HG03135 (cell line): ENCODE measurements around the gene CNPY1.

ENCODE experiments used
- ATAC-seq: cut with Tn5 transposase; IDR thresholded peaks from one replicate; pipeline ENCODE4 v1.9.1; 2021; ENCODE audit warnings: mild to moderate bottlenecking, moderate library complexity; ENCODE audit not compliant: unreplicated experiment

CNPY1 gene

DNA sequence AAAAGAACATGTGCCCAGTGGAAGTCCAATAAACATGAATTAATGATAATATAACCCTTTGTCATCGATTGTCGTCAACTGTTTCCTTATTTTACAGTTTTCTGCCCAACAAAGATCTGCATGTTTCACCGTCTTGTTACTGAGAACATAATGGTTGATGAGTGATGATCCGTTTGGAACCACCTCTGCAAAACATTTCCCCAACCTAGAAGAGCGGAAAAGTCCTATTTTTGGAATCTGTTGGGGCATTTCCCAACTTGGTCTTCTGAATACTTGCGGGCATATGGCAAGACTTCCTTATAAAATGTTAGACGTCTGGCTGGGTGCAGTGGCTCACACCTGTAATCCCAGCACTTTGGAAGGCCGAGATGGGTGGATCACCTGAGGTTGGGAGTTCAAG is 32.1 kb downstream of the CNPY1 start:
- ATAC-seq: no peak

- ATAC-seq: no peak
Measured at GRCh38 chr7:155513543-155514285, 32.6 kb downstream of the CNPY1 start.

DNA sequence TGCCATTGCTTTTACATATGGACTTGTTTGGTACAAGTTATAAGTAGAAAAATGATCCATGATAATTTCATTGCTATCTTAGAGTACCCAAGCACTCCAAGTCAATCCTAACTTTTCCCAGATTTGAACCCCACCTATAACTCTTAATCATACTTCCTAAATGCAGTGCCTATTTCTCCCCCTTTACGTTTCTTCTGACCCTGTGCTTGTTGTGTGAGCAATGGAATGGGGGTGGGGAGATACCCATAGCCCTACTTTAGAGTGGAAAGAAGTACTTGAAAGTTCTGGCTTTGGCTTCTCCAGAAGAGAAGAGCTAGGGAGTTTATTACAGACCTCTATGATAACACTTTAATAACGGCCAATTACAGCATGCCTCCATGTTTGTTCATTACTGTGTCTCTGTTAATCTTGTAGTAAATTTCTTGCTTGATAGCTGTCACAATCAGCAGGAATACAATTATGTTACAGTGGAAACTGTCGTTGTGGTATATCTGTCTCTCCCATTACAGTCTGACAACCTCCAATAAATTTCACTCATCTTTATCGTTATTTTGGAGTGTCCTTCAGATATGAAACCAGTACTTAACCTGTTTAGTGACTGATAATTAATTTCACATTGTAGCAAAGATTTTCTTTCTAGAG is 34.0 kb downstream of the CNPY1 start:
- ATAC-seq: no peak

DNA sequence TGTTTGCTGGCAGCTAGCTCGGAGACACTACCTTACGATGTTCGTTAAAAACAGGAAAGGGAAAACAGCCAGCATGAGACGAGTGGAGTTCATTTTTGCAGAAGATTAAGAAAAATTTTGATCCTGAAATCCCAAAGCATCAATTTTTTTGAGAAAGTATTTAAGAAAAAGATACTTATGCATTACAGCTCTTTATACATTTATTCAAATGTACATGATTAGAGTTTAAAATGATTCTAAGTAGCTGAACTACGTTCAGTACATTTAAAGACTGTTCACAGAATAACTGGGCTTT is 34.7 kb downstream of the CNPY1 start:
- ATAC-seq: no peak

DNA sequence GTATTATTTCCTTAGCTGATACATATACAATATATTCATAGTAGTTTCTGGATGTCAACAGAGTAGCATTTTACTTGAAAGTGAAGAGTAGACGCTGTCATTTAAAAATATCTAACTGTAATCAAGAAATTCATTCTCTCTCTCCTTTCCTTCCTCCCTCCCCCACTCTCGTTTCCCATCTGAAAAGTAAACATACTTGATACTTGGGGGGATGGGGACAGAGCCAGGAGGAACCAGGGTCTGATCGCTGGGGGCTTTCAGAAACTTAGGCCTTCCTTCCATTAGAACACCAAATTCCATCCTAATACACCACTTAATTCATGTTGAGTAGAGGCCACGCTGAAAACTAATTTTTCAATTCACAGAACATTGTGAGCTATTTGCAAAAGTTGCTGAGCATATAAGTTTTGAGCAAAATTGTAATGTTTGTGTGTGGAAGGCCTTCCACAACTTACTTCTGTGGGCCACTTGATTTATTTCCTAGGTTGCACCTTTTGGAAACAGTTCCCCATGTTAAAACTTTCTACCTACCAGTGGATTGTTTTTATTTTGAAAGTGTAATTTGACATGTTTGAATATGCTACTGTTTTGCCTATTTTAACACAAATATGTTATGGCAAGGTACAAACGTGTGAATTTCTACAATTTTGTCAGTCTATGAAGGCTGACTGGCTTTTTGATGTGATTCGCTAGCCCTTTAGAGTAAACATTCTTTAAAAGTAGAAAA is 35.2 kb downstream of the CNPY1 start:
- no peak for ATAC-seq

DNA sequence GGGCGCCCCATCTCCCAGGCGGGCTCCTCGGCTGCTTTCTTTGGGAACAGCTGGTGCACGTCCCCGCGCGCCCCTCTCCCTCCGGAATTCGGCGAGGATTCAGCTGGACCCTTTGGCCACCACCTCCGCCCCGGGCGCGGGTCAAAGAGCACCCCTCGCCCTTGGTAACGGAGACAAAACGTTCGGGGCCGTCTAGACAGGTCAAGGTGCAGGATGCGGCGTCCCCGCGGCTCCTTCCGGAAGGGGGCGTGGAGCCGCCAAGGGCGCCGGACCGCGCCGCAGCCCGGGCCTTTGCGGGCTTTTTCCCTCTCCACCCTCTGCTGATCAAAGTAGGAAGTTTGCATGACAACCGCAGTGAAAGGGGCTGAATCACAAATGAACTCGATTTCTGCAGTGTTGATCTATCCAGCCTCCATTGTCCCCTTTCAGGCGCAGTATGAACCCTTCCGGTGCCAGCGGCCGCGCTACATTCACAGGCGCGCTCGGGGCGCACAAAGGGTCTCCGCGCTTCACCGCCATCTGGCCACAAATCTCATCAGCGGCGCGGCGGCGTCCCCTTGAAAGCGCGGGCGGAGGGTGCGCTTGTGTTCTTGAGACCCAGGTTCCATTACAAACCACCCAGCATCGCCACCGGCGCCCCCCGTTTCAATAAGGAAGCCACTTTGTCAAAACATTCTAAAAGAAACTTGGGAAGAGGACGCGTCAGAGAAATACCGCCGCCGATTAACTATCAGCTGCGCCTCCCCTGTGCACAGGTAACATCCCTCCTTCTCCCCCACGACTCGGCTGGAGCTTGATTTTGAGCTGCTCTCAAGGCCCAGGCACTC is 36.4 kb downstream of the CNPY1 start:
- ATAC-seq: no peak

GRCh38 chr7:155509359-155509724 is 37.0 kb downstream of the CNPY1 start:
- ATAC-seq: no peak

DNA sequence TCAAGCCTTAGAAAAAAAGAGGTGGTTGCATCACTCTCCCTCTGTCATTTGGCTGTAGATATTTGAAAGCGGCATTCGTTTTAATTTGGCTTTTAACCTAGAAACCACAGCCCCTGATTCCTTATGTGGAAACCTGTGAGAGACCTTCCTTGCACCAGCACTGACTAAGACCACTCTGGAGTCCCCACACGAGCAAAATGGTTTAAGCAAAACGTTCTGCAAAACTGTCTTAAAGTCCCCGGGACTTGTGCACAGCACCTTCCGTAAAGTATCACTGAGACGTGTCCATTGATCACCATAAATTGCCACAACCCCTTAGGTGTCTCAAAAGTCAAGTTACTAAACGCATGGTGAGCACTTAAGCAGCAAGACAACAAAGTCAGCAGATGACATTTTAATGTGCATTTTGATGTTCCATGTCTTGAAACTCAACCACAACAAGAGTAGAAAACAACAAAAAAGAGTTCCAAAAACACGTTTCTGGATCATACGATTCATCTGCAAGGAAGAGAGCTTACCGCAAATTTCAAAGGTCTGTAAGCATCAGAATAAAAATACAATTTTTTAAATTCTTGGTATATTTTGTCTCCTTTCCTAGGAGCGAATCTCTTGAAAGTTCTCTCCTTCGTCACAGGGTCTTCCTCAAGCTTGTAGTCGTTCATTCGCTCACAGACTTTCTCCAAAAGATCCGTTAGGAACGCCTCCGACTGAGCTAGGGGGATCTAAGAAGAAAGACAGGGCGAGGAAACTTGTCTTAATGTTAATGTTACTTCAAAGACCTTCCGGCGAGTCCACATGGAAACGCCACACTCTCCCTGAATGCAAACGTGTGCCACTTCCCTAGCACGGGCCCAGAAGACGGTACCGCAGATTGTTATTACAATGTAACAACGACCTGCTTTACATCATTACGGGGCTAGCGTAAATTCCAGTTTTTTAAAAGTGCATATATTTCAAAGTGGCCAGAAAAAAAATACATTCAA is 37.7 kb downstream of the CNPY1 start:
- no peak for ATAC-seq

DNA sequence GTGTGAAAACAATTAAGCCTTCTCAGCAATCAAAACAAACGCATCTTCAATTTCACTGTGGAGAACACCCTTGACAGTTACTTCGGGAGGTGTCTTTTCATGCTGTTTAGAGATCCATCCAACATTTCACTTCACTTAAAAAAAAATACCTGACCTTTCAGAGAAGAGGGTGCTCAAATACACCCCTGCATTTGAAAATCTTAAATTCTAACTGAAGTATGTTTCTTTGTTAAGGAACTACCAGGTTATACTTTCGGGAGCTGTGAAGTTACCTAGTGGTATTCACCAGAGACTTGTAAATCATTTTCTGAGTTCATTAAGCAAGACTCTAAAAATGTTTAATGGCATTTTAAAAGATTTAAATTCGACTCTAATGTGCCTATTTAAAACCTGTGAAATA is 38.8 kb downstream of the CNPY1 start:
- no peak for ATAC-seq

GRCh38 chr7:155506854-155507337 is 39.5 kb downstream of the CNPY1 start:
- ATAC-seq: no peak

DNA sequence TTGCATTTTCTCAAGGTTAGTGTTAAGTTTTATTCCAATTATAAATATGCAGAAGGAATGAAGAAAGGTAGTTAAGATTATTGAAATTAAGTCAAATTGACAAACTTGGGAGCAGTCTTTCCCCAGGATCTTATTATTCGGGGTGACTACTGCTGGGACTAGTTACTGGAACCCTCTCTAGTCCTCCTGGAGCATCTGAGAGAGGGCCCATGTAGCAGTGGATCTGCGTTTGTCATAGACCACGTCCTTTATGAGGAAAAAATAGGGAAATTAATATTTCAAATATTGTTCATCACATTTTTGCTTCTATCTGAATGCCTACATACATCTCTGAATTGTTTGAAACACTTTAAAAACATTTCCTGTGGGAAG is 41.0 kb downstream of the CNPY1 start:
- no peak for ATAC-seq

GRCh38 chr7:155497149-155497901 is 49.0 kb downstream of the CNPY1 start:
- no peak for ATAC-seq

DNA sequence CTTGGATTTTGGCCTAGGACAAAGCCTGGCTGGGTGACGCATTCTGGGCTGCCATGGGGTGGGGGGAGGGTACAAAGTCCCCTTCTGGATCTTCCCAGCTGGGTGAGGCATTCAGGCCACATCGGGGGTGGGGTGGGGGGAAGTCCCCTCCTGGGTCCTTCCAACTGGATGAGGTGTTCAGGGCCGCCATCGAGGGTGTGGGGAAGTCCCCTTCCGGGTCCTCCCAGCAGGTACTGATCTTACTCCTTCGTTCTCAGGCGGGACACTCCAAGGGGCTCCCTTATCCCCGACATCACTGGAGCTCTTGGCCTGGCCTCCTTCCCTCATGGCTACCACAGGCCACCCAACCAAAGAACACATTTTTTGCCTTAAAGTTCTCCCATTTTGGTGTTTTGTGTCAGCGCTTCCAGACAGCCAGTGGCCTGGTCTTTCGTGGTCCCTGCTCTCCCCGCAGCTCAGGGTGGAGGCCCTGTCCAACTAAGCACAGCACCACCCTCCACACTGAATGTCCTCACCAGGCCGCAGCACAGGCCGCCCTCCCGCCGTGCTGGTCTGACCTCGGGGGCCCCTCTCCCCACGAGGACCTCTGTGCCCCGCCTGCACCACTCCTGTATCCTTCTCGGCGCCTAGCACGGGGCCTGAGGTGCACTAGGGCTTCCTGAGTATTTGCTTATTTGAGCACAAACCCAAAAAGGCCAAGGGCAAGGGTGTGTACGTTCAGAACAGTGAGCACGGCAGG is 49.9 kb downstream of the CNPY1 start:
- ATAC-seq: no peak

DNA sequence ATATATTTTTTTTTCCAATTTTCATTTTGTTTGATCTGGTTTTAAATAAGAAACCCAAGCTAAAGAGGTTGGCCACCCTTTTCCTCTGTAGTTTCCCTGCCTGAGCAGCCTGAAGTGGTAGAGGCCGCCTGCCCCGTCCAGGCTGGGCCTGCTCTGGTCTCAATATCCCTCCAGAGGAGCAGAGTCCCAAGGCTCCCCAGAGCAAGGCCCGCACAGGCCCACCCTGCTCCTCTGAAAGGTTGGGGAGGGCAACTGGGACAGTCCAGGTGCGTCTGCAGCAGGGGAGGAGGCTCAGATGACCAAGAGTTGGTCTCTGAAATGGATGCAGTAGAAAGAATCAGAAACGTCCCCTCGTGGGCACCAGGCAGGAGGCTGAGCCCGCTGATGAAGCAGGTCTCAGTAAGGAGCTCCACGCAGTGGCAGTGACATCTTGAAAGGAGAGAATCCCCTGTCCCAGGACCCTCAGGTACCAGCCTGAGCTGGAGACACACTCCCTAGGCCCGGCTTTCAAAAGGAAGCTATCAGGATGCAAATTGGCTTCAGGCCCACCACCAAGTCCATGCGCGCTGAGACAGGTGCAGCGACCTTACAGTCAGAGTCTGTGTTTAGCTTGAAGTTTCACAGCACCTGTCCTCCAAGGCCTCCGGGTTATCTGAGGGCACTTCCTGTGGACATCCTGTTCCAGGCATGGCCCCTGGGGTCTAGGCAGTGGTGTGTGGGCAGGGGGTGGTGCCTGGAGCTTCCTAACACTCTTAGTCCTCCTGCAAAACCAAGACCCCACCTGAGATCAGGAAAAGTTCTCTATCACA is 50.7 kb downstream of the CNPY1 start:
- no peak for ATAC-seq

DNA sequence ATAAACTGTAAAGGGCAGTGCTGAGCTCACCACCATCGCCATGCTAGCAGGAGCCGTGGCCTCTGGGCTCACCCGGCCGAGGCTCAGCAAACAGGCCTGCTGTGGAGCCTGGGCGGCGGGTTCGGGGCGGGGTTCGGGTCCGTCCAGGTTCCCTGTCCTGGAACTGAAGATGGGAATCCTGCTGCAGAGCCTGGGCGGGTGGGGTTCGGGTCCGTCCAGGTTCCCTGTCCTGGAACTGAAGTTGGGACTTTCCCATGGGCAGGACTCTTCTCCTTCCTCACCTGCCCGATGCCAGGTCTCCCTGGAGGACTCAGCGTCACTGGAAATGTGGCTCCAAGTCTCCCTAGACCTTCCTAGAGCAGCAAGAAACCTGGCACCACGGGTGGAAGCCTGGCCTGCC is 51.8 kb downstream of the CNPY1 start:
- ATAC-seq: no peak

- no peak for ATAC-seq
Measured at GRCh38 chr7:155493744-155494538, 52.4 kb downstream of the CNPY1 start.

DNA sequence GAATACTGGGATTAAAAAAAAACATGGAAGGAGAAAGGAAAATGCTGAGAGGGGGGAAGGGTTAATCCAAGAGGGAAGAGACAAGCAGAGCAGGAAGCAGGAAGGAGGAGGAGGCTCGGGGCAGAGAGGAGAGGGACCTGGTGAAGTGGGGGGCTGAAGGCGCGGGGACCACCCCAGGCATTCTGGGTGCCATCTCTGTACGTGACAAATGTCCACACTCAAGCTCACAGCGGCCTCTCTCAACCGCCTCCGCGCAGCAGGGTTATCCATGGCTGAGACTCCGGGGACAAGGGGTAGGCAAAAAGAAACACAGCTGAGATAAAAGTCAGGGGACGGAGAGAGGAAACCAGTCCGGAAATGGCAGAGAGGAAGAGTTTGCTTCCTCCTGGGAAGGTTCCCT is 54.5 kb downstream of the CNPY1 start:
- no peak for ATAC-seq
